HEK293 (cell line): Measurements from ENCODE around the gene TMEM184C.

Experiments used
- CTCF ChIA-PET: fragments of 350-600 bp; formaldehyde crosslinking; extraction: SDS; loops from one replicate; lab custom pipeline; 2021; ENCODE audit warnings: antibody characterized with exemption; lab: Yijun Ruan, JAX
- POLR2A ChIA-PET: fragments of 300-600 bp; formaldehyde crosslinking; extraction: SDS; loops from one replicate; lab custom pipeline; 2020; ENCODE audit warnings: antibody characterized with exemption, inconsistent platforms; lab: Yijun Ruan, JAX
- H3K27ac ChIP-seq: fragments of 200-500 bp; sonication (Bioruptor generic); 2 replicates; pipeline ENCODE4 v1.5.1; 2014; ENCODE audit warnings: low read depth, low read length, control low read depth, inconsistent platforms; ENCODE audit errors: extremely low read depth
- H3K36me3 ChIP-seq, 2 experiments: fragments of 200-500 bp in 1 of 2; sonication (Bioruptor generic) in 1 of 2; 1 replicate in 1 of 2; 2 replicates in 1 of 2; pipeline ENCODE4 v1.5.1; 2014 to 2017; ENCODE audit warnings: inconsistent platforms in 2 of 2, low read length in 2 of 2; ENCODE audit not compliant: control insufficient read depth in 2 of 2, insufficient read depth in 1 of 2
- H3K4me1 ChIP-seq: fragments of 200-500 bp; sonication (Bioruptor generic); 2 replicates; pipeline ENCODE4 v1.5.1; 2014; ENCODE audit warnings: mild to moderate bottlenecking, low read length, inconsistent platforms; ENCODE audit not compliant: control insufficient read depth, insufficient read depth
- H3K4me3 ChIP-seq: 2 replicates; pipeline ENCODE4 v1.5.1; 2011; ENCODE audit warnings: low read depth, mild to moderate bottlenecking, control low read depth, low read length, moderate library complexity
- H3K9me3 ChIP-seq: fragments of 200-500 bp; sonication (Bioruptor generic); 2 replicates; pipeline ENCODE4 v1.5.1; 2014; ENCODE audit warnings: low read depth, low read length, inconsistent platforms; ENCODE audit not compliant: control insufficient read depth, insufficient read depth
- MYNN ChIP-seq: fragments of 450-650 bp; formaldehyde crosslinking; IDR thresholded peaks from 2 replicates; pipeline ENCODE4 v1.5.1; 2016; ENCODE audit warnings: missing biosample characterization, missing genetic modification characterization, borderline replicate concordance
- SALL2 ChIP-seq: fragments of 450-650 bp; formaldehyde crosslinking; IDR thresholded peaks from 2 replicates; pipeline ENCODE4 v1.5.0; 2017; ENCODE audit warnings: missing biosample characterization, mild to moderate bottlenecking, missing genetic modification characterization, borderline replicate concordance
- SP7 ChIP-seq: fragments of 450-650 bp; formaldehyde crosslinking; IDR thresholded peaks from 2 replicates; pipeline ENCODE4 v1.5.1; 2016; ENCODE audit warnings: missing biosample characterization, missing genetic modification characterization
- WT1 ChIP-seq: fragments of 450-650 bp; formaldehyde crosslinking; IDR thresholded peaks from 2 replicates; pipeline ENCODE4 v1.5.1; 2016; ENCODE audit warnings: missing biosample characterization, missing genetic modification characterization
- ZBTB20 ChIP-seq: fragments of 450-650 bp; formaldehyde crosslinking; IDR thresholded peaks from 2 replicates; pipeline ENCODE4 v1.5.1; 2016; ENCODE audit warnings: missing biosample characterization, missing genetic modification characterization
- ZNF10 ChIP-seq: fragments of 450-650 bp; formaldehyde crosslinking; IDR thresholded peaks from 2 replicates; pipeline ENCODE4 v1.5.1; 2017; ENCODE audit warnings: missing biosample characterization, missing genetic modification characterization
- ZNF16 ChIP-seq: fragments of 450-650 bp; formaldehyde crosslinking; IDR thresholded peaks from 2 replicates; pipeline ENCODE4 v1.5.1; 2016; ENCODE audit warnings: low read depth, missing biosample characterization, missing genetic modification characterization
- ZNF184 ChIP-seq: fragments of 450-650 bp; IDR thresholded peaks from 2 replicates; pipeline ENCODE4 v1.5.1; 2018; ENCODE audit warnings: missing biosample characterization, mild to moderate bottlenecking, missing genetic modification characterization
- ZNF24 ChIP-seq: fragments of 450-650 bp; formaldehyde crosslinking; IDR thresholded peaks from 2 replicates; pipeline ENCODE4 v1.5.1; 2016; ENCODE audit warnings: missing biosample characterization, missing genetic modification characterization
- ZNF302 ChIP-seq: fragments of 450-650 bp; formaldehyde crosslinking; IDR thresholded peaks from 2 replicates; pipeline ENCODE4 v1.5.1; 2016; ENCODE audit warnings: missing biosample characterization, missing genetic modification characterization, low read depth
- ZNF394 ChIP-seq: fragments of 450-650 bp; formaldehyde crosslinking; IDR thresholded peaks from 2 replicates; pipeline ENCODE4 v1.5.1; 2016; ENCODE audit warnings: missing biosample characterization, missing genetic modification characterization, mild to moderate bottlenecking, moderate library complexity, borderline replicate concordance
- ZNF426 ChIP-seq: fragments of 450-650 bp; formaldehyde crosslinking; IDR thresholded peaks from 2 replicates; pipeline ENCODE4 v1.5.1; 2017; ENCODE audit warnings: missing biosample characterization, missing genetic modification characterization, mild to moderate bottlenecking, inconsistent platforms, moderate library complexity
- ZNF544 ChIP-seq: fragments of 450-650 bp; formaldehyde crosslinking; IDR thresholded peaks from 2 replicates; pipeline ENCODE4 v1.5.0; 2017; ENCODE audit warnings: missing biosample characterization, missing genetic modification characterization
- ZNF623 ChIP-seq: fragments of 450-650 bp; formaldehyde crosslinking; IDR thresholded peaks from 2 replicates; pipeline ENCODE4 v1.5.1; 2016; ENCODE audit warnings: missing biosample characterization, missing genetic modification characterization
- ZNF660 ChIP-seq: fragments of 450-650 bp; IDR thresholded peaks from 2 replicates; pipeline ENCODE4 v1.5.1; 2018; ENCODE audit warnings: missing biosample characterization, mild to moderate bottlenecking, missing genetic modification characterization
- ZNF664 ChIP-seq: fragments of 450-650 bp; formaldehyde crosslinking; IDR thresholded peaks from 2 replicates; pipeline ENCODE4 v1.5.1; 2016; ENCODE audit warnings: missing biosample characterization, missing genetic modification characterization
- ZNF791 ChIP-seq: fragments of 450-650 bp; formaldehyde crosslinking; IDR thresholded peaks from 2 replicates; pipeline ENCODE4 v1.5.1; 2016; ENCODE audit warnings: missing biosample characterization, missing genetic modification characterization
- TF ChIP-seq, protein P1 (sequence below): fragments of 450-650 bp; formaldehyde crosslinking; IDR thresholded peaks from 2 replicates; pipeline ENCODE4 v1.5.1; 2017; ENCODE audit warnings: missing biosample characterization, missing genetic modification characterization
- TF ChIP-seq, protein P2 (sequence below): fragments of 450-650 bp; formaldehyde crosslinking; IDR thresholded peaks from 2 replicates; pipeline ENCODE4 v1.5.1; 2016; ENCODE audit warnings: missing biosample characterization, missing genetic modification characterization
- TF ChIP-seq, protein P3 (sequence below): fragments of 450-650 bp; formaldehyde crosslinking; IDR thresholded peaks from 2 replicates; pipeline ENCODE4 v1.5.0; 2017; ENCODE audit warnings: missing biosample characterization, missing genetic modification characterization, borderline replicate concordance
- TF ChIP-seq, protein P4 (sequence below): sonication (generic); formaldehyde crosslinking; IDR thresholded peaks from 2 replicates; pipeline ENCODE4 v1.8.1; 2022; ENCODE audit warnings: mild to moderate bottlenecking, moderate library complexity, missing genetic modification reagents
- TF ChIP-seq, protein P5 (sequence below): fragments of 450-650 bp; formaldehyde crosslinking; IDR thresholded peaks from 2 replicates; pipeline ENCODE4 v1.5.1; 2017; ENCODE audit warnings: missing biosample characterization, missing genetic modification characterization

TMEM184C gene

DNA sequence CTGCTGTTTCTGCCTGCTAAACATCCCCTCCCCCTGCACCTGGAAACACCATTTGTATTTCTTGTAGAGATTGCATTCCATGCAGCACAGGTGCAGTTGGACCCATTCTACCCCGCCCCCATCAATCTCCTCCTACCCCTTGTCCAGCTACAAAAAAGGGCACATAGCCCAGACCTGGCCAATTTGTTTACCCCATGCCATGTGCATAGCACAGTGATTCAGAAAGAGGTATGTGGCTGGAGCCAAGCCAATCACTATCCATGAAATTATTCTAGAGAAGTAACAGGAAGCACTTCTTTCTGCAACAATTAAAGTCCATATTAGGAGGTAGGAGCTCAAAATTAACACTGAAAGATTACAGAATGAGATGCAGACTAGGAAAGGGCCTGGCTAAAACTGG, 20.2 kb upstream of the TMEM184C start (continued):
- TF ChIP-seq, protein P1, sequence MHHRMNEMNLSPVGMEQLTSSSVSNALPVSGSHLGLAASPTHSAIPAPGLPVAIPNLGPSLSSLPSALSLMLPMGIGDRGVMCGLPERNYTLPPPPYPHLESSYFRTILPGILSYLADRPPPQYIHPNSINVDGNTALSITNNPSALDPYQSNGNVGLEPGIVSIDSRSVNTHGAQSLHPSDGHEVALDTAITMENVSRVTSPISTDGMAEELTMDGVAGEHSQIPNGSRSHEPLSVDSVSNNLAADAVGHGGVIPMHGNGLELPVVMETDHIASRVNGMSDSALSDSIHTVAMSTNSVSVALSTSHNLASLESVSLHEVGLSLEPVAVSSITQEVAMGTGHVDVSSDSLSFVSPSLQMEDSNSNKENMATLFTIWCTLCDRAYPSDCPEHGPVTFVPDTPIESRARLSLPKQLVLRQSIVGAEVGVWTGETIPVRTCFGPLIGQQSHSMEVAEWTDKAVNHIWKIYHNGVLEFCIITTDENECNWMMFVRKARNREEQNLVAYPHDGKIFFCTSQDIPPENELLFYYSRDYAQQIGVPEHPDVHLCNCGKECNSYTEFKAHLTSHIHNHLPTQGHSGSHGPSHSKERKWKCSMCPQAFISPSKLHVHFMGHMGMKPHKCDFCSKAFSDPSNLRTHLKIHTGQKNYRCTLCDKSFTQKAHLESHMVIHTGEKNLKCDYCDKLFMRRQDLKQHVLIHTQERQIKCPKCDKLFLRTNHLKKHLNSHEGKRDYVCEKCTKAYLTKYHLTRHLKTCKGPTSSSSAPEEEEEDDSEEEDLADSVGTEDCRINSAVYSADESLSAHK (tag by site-specific recombination) = no peak
- TF ChIP-seq WT1 (tag by site-specific recombination) = no peak
- TF ChIP-seq ZNF623 (tag by site-specific recombination) = no peak
- TF ChIP-seq MYNN = no peak

DNA sequence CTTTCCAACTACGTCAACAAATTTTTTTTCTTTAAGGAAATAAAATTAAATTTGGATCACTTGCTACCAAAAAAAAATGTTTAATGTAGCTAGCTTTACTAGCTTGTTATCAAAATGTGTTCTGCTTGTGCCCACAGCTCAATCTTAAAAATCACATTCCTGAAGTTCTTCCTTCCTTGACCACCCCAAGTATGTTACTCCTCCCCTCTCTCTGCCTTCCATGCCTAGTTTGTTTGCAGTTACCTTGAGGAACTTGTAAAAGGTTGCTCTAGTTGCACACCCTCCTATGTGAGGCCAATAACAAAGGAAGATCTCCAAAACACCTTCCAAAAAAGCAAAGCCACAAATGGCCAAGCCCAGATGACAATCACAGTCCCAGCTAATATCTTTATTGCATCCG, 19.6 kb upstream of the TMEM184C start:
- H3K4me1 ChIP-seq = no peaks in the 10 kb centered on the region
- CTCF ChIA-PET = interaction anchor here (0.6 to 3.3 kb wide), 6 partner anchors 19 to 500 kb away, joined by 3 to 23 read pairs (median 4); partner anchors contain the start of gene TMEM184C
- H3K36me3 ChIP-seq = no peaks in the 10 kb centered on the region
- H3K9me3 ChIP-seq = no peaks in the 10 kb centered on the region
- H3K27ac ChIP-seq = no peak overlapping the region
- H3K4me3 ChIP-seq = no peak overlapping the region
- TF ChIP-seq, protein P2, sequence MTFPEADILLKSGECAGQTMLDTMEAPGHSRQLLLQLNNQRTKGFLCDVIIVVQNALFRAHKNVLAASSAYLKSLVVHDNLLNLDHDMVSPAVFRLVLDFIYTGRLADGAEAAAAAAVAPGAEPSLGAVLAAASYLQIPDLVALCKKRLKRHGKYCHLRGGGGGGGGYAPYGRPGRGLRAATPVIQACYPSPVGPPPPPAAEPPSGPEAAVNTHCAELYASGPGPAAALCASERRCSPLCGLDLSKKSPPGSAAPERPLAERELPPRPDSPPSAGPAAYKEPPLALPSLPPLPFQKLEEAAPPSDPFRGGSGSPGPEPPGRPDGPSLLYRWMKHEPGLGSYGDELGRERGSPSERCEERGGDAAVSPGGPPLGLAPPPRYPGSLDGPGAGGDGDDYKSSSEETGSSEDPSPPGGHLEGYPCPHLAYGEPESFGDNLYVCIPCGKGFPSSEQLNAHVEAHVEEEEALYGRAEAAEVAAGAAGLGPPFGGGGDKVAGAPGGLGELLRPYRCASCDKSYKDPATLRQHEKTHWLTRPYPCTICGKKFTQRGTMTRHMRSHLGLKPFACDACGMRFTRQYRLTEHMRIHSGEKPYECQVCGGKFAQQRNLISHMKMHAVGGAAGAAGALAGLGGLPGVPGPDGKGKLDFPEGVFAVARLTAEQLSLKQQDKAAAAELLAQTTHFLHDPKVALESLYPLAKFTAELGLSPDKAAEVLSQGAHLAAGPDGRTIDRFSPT (tag by site-specific recombination) = no peak
- TF ChIP-seq ZNF623 (tag by site-specific recombination) (no peak), ZNF660 (no peak)
- TF ChIP-seq, all 188 proteins: peak for 0
- POLR2A ChIA-PET = interaction anchor here (1.0 to 1.7 kb wide), 2 partner anchors 20 to 79 kb away, joined by 3 to 4 read pairs; partner anchors contain the start of gene TMEM184C

DNA sequence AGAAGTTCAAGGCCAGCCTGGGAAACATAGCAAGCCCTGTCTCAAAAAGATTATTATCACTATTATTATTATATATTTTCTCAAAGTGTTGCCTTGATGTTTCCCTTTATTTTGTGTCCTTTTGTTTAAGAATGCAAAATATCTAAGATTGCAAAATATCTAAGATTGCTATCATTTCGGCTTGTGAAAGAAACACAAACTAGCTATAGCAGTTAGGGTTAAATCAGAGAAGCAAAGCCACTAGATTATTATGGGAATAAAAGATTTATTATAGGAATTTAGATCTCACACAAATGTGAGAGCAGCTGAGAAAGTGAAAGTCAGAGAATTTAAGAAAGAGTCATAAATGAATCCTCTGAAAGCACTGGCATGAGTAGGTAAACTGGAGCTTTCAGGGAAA, 18.0 kb upstream of the TMEM184C start:
- H3K36me3 ChIP-seq = no peaks in the 10 kb centered on the region
- POLR2A ChIA-PET = interaction anchor here (1.5 to 2.1 kb wide), 2 partner anchors 18 to 85 kb away, joined by 4 to 11 read pairs; partner anchors contain the start of genes PRMT9 and TMEM184C
- H3K4me1 ChIP-seq = no peaks in the 10 kb centered on the region
- no peak for TF ChIP-seq ZBTB20 (tag by site-specific recombination)
- no peak for TF ChIP-seq ZNF544 (tag by site-specific recombination)
- no peak for TF ChIP-seq ZNF10 (tag by site-specific recombination)
- TF ChIP-seq ZNF394 (tag by site-specific recombination) = no peak
- no peak for TF ChIP-seq ZNF16 (tag by site-specific recombination)
- no peak for TF ChIP-seq ZNF664 (tag by site-specific recombination)
- TF ChIP-seq, protein P3, sequence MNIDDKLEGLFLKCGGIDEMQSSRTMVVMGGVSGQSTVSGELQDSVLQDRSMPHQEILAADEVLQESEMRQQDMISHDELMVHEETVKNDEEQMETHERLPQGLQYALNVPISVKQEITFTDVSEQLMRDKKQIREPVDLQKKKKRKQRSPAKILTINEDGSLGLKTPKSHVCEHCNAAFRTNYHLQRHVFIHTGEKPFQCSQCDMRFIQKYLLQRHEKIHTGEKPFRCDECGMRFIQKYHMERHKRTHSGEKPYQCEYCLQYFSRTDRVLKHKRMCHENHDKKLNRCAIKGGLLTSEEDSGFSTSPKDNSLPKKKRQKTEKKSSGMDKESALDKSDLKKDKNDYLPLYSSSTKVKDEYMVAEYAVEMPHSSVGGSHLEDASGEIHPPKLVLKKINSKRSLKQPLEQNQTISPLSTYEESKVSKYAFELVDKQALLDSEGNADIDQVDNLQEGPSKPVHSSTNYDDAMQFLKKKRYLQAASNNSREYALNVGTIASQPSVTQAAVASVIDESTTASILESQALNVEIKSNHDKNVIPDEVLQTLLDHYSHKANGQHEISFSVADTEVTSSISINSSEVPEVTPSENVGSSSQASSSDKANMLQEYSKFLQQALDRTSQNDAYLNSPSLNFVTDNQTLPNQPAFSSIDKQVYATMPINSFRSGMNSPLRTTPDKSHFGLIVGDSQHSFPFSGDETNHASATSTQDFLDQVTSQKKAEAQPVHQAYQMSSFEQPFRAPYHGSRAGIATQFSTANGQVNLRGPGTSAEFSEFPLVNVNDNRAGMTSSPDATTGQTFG = no peak
- TF ChIP-seq SP7 = no peak
- TF ChIP-seq SALL2 = no peak
- TF ChIP-seq, protein P4, sequence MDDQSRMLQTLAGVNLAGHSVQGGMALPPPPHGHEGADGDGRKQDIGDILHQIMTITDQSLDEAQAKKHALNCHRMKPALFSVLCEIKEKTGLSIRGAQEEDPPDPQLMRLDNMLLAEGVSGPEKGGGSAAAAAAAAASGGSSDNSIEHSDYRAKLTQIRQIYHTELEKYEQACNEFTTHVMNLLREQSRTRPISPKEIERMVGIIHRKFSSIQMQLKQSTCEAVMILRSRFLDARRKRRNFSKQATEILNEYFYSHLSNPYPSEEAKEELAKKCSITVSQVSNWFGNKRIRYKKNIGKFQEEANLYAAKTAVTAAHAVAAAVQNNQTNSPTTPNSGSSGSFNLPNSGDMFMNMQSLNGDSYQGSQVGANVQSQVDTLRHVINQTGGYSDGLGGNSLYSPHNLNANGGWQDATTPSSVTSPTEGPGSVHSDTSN = no peak
- TF ChIP-seq ZNF302 (tag by site-specific recombination) = no peak
- TF ChIP-seq ZNF791 = no peak
- TF ChIP-seq, protein P5, sequence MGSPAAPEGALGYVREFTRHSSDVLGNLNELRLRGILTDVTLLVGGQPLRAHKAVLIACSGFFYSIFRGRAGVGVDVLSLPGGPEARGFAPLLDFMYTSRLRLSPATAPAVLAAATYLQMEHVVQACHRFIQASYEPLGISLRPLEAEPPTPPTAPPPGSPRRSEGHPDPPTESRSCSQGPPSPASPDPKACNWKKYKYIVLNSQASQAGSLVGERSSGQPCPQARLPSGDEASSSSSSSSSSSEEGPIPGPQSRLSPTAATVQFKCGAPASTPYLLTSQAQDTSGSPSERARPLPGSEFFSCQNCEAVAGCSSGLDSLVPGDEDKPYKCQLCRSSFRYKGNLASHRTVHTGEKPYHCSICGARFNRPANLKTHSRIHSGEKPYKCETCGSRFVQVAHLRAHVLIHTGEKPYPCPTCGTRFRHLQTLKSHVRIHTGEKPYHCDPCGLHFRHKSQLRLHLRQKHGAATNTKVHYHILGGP = no peak
- no peak for TF ChIP-seq ZNF184
- no peak for TF ChIP-seq ZNF426 (tag by site-specific recombination)
- TF ChIP-seq ZNF24 = no peak
- CTCF ChIA-PET = interaction anchor here (1.0 to 1.3 kb wide), 2 partner anchors 16 to 192 kb away, joined by 3 to 4 read pairs; no protein-coding TSS in a partner anchor
- no peak overlapping the region for H3K4me3 ChIP-seq
- no peak overlapping the region for H3K27ac ChIP-seq
- no peaks in the 10 kb centered on the region for H3K9me3 ChIP-seq
